GM12873 (cell line): Measurements from ENCODE around the gene ABHD2.

Source experiments
- TF ChIP-seq, protein P1 (sequence below): IDR thresholded peaks from 2 replicates; pipeline ENCODE4 v1.5.1; 2012; ENCODE audit warnings: low read depth, mild to moderate bottlenecking, moderate library complexity, low read length, control low read depth; ENCODE audit not compliant: insufficient read depth; ENCODE audit errors: missing control alignments

The ABHD2 gene

DNA sequence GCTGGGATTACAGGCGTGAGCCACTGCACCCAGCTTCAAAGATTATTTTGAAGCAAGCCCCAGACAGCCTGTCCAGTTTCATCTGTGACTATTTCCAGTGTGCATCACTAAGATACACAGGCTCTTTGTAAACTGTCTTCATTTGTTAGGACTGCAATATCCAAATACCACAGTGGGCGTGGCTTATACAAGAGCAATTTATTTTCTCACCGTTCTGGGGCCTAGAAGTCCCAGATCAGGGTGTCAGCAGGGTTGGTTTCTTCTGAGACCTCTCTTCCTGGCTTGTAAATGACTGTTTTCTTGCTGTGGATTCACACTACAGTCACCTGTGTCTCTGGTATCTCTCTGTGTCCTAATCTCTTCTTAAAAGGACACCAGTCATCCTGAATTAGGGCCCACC is 73.4 kb downstream of the ABHD2 start:
- TF ChIP-seq, protein P1, sequence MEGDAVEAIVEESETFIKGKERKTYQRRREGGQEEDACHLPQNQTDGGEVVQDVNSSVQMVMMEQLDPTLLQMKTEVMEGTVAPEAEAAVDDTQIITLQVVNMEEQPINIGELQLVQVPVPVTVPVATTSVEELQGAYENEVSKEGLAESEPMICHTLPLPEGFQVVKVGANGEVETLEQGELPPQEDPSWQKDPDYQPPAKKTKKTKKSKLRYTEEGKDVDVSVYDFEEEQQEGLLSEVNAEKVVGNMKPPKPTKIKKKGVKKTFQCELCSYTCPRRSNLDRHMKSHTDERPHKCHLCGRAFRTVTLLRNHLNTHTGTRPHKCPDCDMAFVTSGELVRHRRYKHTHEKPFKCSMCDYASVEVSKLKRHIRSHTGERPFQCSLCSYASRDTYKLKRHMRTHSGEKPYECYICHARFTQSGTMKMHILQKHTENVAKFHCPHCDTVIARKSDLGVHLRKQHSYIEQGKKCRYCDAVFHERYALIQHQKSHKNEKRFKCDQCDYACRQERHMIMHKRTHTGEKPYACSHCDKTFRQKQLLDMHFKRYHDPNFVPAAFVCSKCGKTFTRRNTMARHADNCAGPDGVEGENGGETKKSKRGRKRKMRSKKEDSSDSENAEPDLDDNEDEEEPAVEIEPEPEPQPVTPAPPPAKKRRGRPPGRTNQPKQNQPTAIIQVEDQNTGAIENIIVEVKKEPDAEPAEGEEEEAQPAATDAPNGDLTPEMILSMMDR = no peak

DNA sequence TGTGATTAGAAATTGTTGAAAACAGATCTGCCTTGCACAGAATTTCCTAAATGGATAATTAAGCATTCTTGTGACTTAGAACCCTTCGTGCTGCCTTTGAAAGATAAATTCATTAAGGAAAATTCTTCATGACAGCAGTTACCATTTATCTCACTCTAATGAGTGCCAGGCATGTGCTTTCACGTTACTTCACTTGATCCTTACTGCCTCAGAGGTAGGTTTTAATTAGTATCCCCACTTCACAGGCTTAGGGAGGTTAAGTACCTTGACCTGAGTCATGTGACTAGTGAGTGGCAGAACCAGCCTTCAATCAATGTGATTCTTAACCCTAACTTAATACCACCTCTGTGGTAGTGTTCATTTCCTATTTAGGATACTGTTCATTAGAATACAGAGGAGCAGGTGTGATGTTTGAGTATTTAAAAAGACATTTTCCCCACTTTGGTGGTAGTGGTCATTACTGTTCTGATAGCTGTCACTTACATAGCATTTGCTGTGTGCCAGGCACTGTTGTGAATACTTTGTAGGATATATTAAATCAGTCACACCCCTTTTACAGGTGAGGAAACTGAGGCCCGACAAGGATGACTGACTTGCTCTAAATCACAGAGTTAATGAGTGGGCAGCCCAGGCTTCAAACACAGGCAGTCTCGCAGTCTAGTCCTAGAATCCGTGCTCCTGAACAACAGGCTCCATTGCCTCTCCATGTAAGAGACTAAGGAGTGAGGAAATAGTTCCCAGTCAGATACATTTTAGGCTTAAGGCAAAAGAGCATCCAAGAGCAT is 75.2 kb downstream of the ABHD2 start:
- TF ChIP-seq, protein P1 = no peak

DNA sequence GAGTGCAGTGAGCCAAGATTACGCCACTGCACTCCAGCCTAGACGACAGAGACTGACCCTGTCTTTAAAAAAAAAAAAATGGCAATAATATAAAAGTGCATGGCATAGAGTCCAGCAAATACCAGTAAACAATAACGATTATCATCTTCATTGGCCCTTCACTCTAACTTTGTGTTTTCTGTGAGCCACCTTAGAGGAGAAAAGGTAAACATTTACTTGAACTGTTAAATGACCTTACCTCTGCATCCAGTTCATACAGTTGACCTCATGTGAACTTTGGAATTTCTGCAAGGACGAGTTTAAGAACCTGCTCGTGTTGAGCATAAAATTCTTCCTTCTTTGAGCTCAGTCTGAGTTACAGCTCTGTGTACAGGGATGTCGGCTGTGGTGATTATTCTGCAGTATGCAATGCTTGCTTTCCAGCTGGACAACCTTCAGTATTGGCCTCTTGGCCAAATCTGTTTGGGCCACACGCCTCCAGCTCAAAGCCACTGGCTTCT is 76.5 kb downstream of the ABHD2 start:
- TF ChIP-seq, protein P1 = no peak

DNA sequence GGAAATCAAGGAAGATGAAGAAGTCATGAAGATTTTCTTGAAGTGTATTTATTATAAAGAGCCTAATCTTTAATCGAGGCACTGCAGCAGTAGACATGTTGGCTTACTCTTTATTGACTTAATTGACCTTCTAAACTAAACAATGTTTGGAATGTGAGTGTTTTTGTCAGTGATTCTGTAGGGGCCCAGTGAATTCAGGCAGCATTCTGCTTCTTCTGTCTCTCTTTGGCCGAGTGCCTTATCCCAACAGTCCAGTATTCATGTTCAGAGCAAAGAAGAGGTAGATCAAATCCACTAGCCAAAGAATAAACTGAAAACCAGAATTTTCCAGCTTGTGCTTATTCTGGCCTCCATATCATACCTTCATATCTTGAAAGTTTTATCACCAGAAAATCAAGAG is 77.4 kb downstream of the ABHD2 start:
- TF ChIP-seq, protein P1 = no peak

DNA sequence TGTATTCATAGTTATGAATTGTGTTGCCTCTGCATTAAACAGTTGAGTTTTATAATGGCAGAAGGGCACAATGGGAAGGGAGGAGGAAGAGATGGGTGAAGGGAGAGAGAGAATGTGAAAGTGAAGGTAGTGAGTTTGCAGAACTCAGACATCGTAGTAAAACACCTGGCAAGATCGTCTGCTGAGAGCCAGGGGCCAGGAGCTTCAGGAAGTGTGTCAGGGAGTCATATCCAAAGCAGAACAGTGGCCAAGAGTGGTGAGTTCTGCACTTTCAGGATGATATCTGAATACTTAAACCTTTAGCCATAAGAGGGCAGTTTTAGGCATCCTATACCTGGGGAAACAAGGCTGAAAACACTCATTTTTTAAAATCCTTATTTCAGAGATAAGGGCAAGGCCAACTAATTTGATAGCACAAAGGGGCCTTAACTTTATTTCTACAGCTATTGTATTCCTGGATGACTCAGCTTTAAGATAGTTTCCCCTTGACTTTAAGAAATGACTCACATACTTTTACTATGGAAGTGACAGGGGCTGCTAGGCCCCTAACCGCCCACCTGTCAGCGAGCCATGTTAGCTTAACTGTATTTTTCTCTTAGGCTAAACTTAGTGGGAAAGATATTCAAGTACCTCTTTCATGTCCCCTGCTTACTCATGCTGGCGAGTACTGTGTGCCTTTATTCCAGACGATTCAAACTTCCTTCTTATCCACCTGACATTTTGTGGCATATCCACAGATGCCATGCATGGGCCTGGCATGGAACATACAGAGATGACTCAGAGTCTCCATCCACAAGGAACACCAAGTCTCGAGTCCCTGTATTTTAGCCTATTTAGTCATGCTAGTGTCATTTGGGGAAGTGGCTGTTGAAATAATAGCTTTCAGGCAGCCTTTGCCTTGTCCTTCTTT is 79.3 kb downstream of the ABHD2 start:
- TF ChIP-seq, protein P1 = no peak

DNA sequence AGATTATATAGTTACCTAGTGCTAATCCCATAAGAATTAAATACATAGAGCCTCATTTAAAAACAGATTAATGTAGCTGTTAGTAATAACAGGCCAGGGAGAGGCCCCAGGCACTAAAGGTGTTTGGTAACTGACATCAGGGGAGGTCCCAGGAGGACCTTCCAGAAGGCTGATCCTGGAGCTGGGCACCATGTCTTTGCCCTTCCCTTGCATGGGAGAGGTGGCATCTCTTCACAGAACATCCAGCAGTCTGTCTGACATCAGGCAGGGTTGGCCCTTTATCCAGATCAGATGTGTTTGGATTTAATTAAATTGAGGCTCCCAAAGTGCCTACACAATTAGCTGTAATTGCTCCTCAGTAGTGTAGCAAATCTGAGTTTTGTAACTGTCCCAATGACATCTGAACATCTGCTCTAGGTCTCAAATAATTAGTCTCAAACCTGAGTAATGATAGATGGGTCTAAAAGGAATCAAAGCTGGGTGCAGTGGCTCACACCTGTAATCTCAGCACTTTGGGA is 80.1 kb downstream of the ABHD2 start:
- TF ChIP-seq, protein P1 = no peak

DNA sequence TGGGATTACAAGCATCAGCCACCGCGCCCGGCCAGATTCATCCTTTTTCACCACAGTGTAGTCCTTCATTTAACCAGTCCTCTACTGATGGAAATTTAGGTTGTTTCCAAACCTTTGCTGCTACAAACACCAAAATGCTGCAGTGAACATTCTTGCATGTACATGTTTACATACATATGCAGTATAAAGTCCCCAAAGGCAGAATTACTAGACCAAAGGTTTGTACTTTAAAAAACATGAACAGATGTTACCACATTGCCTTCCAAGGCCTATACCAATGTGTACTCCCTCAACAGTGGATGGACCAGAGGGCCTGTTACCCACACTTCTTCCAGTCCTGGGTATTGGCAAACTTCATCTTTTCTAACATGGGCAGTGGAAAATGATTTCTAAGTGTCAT is 82.1 kb downstream of the ABHD2 start:
- TF ChIP-seq, protein P1 = no peak
